Ovary (tissue), 9 donors: ENCODE results near the gene SUSD2. TPM values are rescaled to one million over a fixed set of nuclear protein-coding genes. Genes with fewer than 3 reads are reported as not detected.

Source experiments
- DNase-seq, 5 donors: peaks; one replicate each; pipeline ENCODE4 v3.0.0-alpha.2; 2019 to 2020
- H3K27ac ChIP-seq, 2 donors: fragments of 200-600 bp; one replicate each; pipeline versions ENCODE4 v1.5.1 to v1.8.0; 2019 to 2022
- H3K27me3 ChIP-seq: fragments of 200-600 bp; one replicate; pipeline ENCODE4 v1.8.0; 2022
- H3K36me3 ChIP-seq: fragments of 200-600 bp; sonication (generic); one replicate; pipeline ENCODE4 v1.5.1; 2019
- H3K4me1 ChIP-seq: one replicate; pipeline ENCODE4 v1.8.1; 2013; ENCODE audit warnings: mild to moderate bottlenecking, moderate library complexity; ENCODE audit not compliant: insufficient read depth
- H3K4me3 ChIP-seq: fragments of 200-600 bp; sonication (generic); one replicate; pipeline ENCODE4 v1.5.1; 2017
- H3K9me3 ChIP-seq, 2 donors: fragments of 200-600 bp in 1 of 2; sonication (generic) in 1 of 2; one replicate each; pipeline versions ENCODE4 v1.5.1 to v1.8.1; 2013 to 2019; ENCODE audit warnings: mild to moderate bottlenecking in 1 of 2, moderate library complexity in 1 of 2
- EP300 ChIP-seq: sonication (generic); formaldehyde crosslinking; IDR thresholded peaks from one replicate; pipeline ENCODE4 v1.6.1; 2017; ENCODE audit warnings: antibody characterized with exemption
- POLR2A ChIP-seq: fragments of 450-650 bp; IDR thresholded peaks from one replicate; pipeline ENCODE4 v1.6.1; 2017; ENCODE audit warnings: antibody characterized with exemption, mild to moderate bottlenecking, moderate library complexity
- WGBS, 3 donors: extraction: QIAGEN DNeasy Blood & Tissue Kit in 1 of 3; methylation state at CpG; one replicate each; pipeline versions ENCODE4 v1.1.5 to v1.1.7; 2013 to 2017; 5-methylcytosine and 5-hydroxymethylcytosine counted together
- intact Hi-C, 4 donors: fragments of 100-400 bp; cut with DNase I; formaldehyde crosslinking; loops; one replicate each; pipeline versions ENCODE4 v1.11.0 to v1.15.1; 2022 to 2023
- polyA plus RNA-seq, 2 donors: library from polyadenylated mRNA; stranded (reverse); fragments of 200-250 nt in 1 of 2; fragments of 350-450 nt in 1 of 2; fragmentation: Illumina TruSeq in 1 of 2; extraction: RNeasy Lipid Tissue Mini Kit (QIAGEN cat#74804) in 1 of 2; gene quantifications; one replicate each; pipeline ENCODE4 v1.2.3, GENCODE V29; 2013 to 2014
- total RNA-seq, 7 donors: library from RNA; depleted of rRNA in 2 of 7; stranded (reverse); fragments of >200 nt in 2 of 7; fragmentation: NEBNext Ultra II Directional in 3 of 7; extraction: Animal tissue kit (Norgen Biotek cat#: 25700) in 3 of 7; gene quantifications; one replicate each; pipeline versions ENCODE4 v1.1.0 to v1.2.4, GENCODE V29; 2016 to 2023
- TF ChIP-seq, protein P1 (sequence below), 3 donors: fragments of 450-650 bp in 2 of 3; fragments of 200-600 bp in 1 of 3; IDR thresholded peaks; one replicate each; pipeline versions ENCODE4 v1.5.1 to v1.8.0; 2016 to 2022; ENCODE audit warnings: antibody characterized with exemption in 3 of 3, mild to moderate bottlenecking in 1 of 3
- donor health status: DM: no; HTN: no; CAD: no; lungs with moderate emphysema.
- donor health status: DM: no; HTN: no; CAD: no.
- donor health status: Bipolar disorder and iron deficiency.
- donor health status: DM: yes; HTN: yes; CAD: no.
- donor health status: DM: no; HTN: no; CAD: no.
- donor health status: DM: yes; HTN: yes; CAD: no.

SUSD2 gene
- total and polyA plus RNA-seq, 9 donors, result 0.45 to 4.1 (median 2.6) TPM

DNA sequence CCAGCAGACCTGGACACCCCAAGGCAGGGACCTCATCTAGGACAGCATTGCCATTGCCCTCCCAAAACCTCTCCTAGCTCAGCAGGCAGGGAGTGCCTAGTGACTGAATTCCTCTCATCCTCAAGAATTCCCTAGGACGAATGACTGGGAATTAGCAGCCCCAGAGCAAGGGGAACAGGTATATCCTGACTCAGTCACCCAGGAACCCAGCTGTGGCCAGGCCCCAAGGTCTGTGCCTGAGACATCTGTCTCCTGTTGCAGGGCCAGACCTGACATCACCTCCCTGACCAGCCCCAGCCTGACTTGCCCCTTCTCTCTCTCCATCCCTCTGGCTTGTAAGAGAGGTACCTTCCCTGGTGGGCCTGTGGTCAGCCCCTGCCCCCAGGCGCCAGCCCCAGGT lies 39.0 kb upstream of the SUSD2 start:
- Histone ChIP-seq H3K4me3 (no peak overlapping the region), H3K4me1 (peaks cover 28% of the 10 kb centered on the region), H3K27me3 (no peaks in the 10 kb centered on the region), H3K36me3 (no peaks in the 10 kb centered on the region), H3K9me3 (no peaks in the 10 kb centered on the region), H3K27ac (peak overlapping the region in 1 of 2 donors; percentile 44)
- no peak for TF ChIP-seq POLR2A
- TF ChIP-seq, protein P1, sequence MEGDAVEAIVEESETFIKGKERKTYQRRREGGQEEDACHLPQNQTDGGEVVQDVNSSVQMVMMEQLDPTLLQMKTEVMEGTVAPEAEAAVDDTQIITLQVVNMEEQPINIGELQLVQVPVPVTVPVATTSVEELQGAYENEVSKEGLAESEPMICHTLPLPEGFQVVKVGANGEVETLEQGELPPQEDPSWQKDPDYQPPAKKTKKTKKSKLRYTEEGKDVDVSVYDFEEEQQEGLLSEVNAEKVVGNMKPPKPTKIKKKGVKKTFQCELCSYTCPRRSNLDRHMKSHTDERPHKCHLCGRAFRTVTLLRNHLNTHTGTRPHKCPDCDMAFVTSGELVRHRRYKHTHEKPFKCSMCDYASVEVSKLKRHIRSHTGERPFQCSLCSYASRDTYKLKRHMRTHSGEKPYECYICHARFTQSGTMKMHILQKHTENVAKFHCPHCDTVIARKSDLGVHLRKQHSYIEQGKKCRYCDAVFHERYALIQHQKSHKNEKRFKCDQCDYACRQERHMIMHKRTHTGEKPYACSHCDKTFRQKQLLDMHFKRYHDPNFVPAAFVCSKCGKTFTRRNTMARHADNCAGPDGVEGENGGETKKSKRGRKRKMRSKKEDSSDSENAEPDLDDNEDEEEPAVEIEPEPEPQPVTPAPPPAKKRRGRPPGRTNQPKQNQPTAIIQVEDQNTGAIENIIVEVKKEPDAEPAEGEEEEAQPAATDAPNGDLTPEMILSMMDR (IDR thresholded peaks at IDR 0.05), result no peak
- no peak for TF ChIP-seq EP300
- no peak for DNase-seq
- WGBS, 3 donors, result 88 to 95% (median 93%) methylated on average over 2 of the region's 2 CpGs
- intact Hi-C loops, result no loop called here

DNA sequence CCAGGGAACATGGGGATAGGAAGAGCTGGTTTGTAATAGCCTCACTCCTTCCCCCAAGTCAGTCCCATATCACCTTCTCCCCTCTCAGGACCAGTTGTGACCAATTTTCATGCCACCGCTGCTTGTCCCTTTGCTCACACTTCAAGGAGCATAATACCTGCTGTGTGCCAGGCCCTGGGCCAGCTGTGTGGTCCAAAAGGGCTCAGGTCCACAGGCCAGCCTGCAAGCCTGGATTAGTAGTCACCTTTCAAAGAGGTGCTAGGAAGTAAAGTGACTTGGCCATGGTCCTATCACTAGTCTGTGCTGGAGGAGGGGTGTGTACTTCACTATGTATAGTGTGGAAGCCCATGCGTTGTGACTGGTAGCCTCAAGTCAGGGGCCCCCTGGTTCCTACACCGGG lies 38.5 kb upstream of the SUSD2 start:
- H3K4me1 ChIP-seq, result peaks cover 29% of the 10 kb centered on the region
- intact Hi-C loops, result no loop called here
- no peaks in the 10 kb centered on the region for H3K9me3 ChIP-seq
- WGBS, 3 donors, result 93 to 95% (median 94%) methylated on average over 3 of the region's 3 CpGs
- no peaks in the 10 kb centered on the region for H3K36me3 ChIP-seq
- H3K27me3 ChIP-seq, result no peaks in the 10 kb centered on the region
- no peak overlapping the region for H3K4me3 ChIP-seq
- TF ChIP-seq POLR2A, result no peak
- no peak for TF ChIP-seq EP300
- TF ChIP-seq, protein P1 (IDR thresholded peaks at IDR 0.05), result no peak
- no peak for DNase-seq
- peak overlapping the region; percentile 6 to 46 for H3K27ac ChIP-seq

DNA sequence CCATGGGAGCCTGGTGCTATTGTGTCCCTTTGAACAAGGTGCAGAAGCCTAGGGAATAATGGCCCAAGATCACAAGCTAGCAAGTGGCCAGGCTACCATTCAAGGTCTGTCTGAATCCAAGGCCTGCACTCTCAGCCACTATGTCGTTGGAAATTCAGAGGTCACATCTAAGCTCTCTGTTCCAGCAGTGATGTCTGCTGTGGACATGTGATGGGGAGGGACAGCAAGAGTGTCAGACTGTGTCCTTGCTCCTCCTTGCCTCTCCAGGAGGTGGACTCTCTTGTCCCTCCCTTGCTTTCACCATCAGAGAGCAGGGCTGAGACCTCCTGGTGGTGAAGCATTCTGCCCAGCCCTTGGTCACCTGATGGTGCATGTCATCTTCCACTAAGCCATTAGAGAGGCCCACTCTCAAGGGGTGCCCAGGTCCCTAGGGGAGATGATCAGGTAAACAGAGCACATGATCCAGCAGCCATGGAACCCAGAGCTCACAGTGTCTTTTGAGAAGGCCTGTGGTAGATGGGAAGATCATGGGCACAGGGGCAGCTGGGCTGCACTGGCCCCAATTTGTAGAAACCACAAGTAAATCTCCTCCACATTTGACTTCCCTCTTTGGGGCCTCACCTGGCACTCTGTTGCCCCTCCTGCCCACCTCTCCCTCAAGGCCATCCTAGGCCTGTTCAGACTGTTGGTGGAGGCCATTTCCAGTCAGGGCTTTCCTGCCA lies 37.1 kb upstream of the SUSD2 start:
- H3K36me3 ChIP-seq, result no peaks in the 10 kb centered on the region
- intact Hi-C loops, result no loop called here
- H3K4me3 ChIP-seq, result no peak overlapping the region
- no peak for TF ChIP-seq EP300
- no peaks in the 10 kb centered on the region for H3K9me3 ChIP-seq
- H3K27ac ChIP-seq, result peak overlapping the region; percentile 46 to 49
- H3K27me3 ChIP-seq, result no peaks in the 10 kb centered on the region
- WGBS, 3 donors, result 41 to 71% (median 50%) methylated on average over 1 of the region's 1 CpG
- peaks cover 34% of the 10 kb centered on the region for H3K4me1 ChIP-seq
- DNase-seq, result no peak

DNA sequence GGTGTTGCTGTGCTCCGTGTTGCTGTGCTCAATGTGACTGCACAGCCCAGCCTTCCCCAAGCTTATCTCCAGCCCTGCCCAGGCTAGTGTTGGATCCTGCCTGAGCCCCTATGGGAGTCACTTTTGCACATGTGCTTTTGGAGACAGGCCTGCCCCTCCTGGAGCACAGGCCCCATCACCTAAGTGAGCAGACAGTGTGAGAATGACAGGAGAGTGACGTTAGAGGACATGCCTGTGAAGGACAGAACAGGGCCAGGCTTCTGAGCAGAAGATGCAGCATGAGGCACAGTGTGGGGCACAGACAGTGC lies 36.6 kb upstream of the SUSD2 start:
- H3K27ac ChIP-seq, result peak overlapping the region; percentile 46 to 49

More for the DNA sequence above, 36.6 kb upstream of the SUSD2 start:
- no peaks in the 10 kb centered on the region for H3K27me3 ChIP-seq
- H3K4me1 ChIP-seq, result peaks cover 34% of the 10 kb centered on the region
- no peaks in the 10 kb centered on the region for H3K36me3 ChIP-seq
- H3K9me3 ChIP-seq, result no peaks in the 10 kb centered on the region
- no peak for DNase-seq
- no peak for TF ChIP-seq POLR2A
- TF ChIP-seq, protein P1 (IDR thresholded peaks at IDR 0.05), result no peak
- no peak for TF ChIP-seq EP300
- H3K4me3 ChIP-seq, result no peak overlapping the region
- 68 to 74% (median 68%) methylated on average over 2 of the region's 2 CpGs for WGBS, 3 donors
- intact Hi-C loops, result no loop called here
